Endothelial cell (in vitro differentiated cells): Measurements from ENCODE around the gene DRAXIN. TPM values are rescaled to one million over a fixed set of nuclear protein-coding genes. Genes with fewer than 3 reads are reported as not detected.

Experiments
- DNase-seq: peaks from one replicate; pipeline ENCODE4 v3.0.0; 2021; ENCODE audit warnings: low spot score
- H3K27ac Mint-ChIP-seq: one replicate; pipeline ENCODE4 v1.8.0; 2021; ENCODE audit warnings: mixed read lengths, inconsistent platforms; ENCODE audit not compliant: unreplicated experiment
- H3K27me3 Mint-ChIP-seq: one replicate; pipeline ENCODE4 v1.8.0; 2021; ENCODE audit warnings: mild to moderate bottlenecking, moderate library complexity, mixed read lengths, inconsistent platforms; ENCODE audit not compliant: unreplicated experiment
- H3K36me3 Mint-ChIP-seq: one replicate; pipeline ENCODE4 v1.8.0; 2021; ENCODE audit warnings: mild to moderate bottlenecking, low read depth, mixed read lengths, inconsistent platforms; ENCODE audit not compliant: unreplicated experiment
- H3K4me1 Mint-ChIP-seq: one replicate; pipeline ENCODE4 v1.8.0; 2021; ENCODE audit warnings: mild to moderate bottlenecking, mixed read lengths, inconsistent platforms; ENCODE audit not compliant: unreplicated experiment
- H3K4me3 Mint-ChIP-seq: one replicate; pipeline ENCODE4 v1.8.0; 2021; ENCODE audit warnings: mild to moderate bottlenecking, mixed read lengths, inconsistent platforms; ENCODE audit not compliant: unreplicated experiment
- H3K9me3 Mint-ChIP-seq: one replicate; pipeline ENCODE4 v1.8.0; 2021; ENCODE audit warnings: mixed read lengths, inconsistent platforms; ENCODE audit not compliant: unreplicated experiment
- CTCF ChIP-seq: fragments of 200-600 bp; sonication (generic); IDR thresholded peaks from one replicate; pipeline ENCODE4 v1.5.0; 2021; ENCODE audit warnings: antibody characterized with exemption; ENCODE audit not compliant: unreplicated experiment
- total RNA-seq: library from RNA; stranded (reverse); fragmentation: NEBNext Ultra II Directional; extraction: Animal tissue kit (Norgen Biotek cat#: 25700); gene quantifications from one replicate; pipeline ENCODE4 v1.2.1, GENCODE V29; 2021; ENCODE audit not compliant: unreplicated experiment

DRAXIN gene
- total RNA-seq, 1 donor from 2014 or later: 0.46 TPM

DNA sequence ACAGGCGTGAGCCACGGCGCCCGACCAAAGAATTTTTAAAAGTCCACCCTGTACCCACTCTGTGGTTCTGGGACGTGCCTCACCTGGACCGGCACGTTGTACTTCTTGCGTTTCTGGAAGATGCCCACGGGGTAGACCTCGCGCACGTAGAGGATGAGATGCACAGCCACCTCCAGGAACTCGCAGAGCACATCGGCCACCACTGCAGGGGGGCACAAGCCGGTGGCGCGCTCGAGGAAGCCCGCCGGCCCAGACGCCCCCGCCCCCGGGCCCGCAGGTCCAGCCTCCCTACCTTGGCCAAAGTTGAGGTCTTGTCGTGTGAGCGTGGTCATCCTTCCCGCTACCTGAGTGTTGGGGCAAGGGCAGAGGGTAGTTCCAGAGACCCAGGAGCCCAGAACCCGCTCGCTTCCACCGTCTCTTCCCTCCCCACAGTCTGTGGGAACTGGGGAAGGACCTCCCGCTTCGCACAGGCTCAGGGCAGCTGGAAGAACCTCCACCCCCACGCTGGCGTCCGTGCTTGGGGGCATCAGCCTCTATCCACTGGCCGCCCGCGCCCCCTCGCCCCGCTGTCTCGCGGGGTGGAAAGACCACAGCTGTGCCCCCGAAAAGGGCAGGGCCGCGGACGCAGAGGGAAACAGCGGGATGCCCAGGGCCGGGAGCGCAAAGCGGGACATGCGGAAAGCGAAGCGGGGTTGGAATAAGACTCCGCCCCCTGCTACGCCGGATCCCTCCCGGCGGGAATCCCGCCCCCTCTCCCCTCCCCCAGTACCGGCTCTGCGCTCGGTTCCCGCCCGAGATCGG lies 11.0 kb upstream of the DRAXIN start:
- peaks cover 2% of the 10 kb centered on the region for H3K4me1 Mint-ChIP-seq

GRCh38 chr1:11681071-11681771 lies 10.3 kb upstream of the DRAXIN start, which contains the start of gene MAD2L2:
Gene MAD2L2 (minus strand): TSS chr1:11681148. CDS start chr1:11680601, 547 bp downstream.
- H3K36me3 Mint-ChIP-seq: no peaks in the 10 kb centered on the region

More for the DNA sequence above, 11.0 kb upstream of the DRAXIN start:
- Mint-ChIP-seq H3K4me3 (peak overlapping the region; percentile 85), H3K27me3 (peaks cover 8% of the 10 kb centered on the region), H3K27ac (no peak overlapping the region), H3K36me3 (peaks cover 4% of the 10 kb centered on the region), H3K9me3 (no peaks in the 10 kb centered on the region)
- TF ChIP-seq CTCF: no peak
- DNase-seq: no peak

DNA sequence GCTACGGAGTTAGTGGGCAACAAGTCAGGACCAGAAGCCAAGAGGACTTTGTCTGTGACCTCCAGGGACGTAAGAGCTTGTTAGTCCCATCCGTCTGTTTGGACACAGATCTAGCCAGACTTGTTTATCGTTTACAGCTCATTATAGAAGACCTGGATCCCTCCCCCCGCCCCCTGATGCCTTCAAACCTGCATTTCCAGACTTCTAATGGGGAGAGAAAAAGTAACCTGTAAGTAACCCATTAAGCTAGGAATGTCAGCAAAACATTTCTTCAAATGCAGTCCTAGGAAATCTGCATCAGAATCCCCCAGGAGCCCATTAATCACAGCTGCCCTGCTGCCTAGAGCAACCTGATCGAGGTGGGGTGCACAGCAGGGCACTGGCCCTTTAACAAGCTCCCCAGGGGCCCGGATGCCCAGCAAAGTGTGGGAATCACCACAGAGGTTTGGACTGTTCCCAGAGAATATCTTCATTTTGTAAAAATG lies 9.2 kb upstream of the DRAXIN start:
- Mint-ChIP-seq H3K9me3 (no peaks in the 10 kb centered on the region), H3K4me3 (peak overlapping the region; percentile 64), H3K27me3 (peaks cover 8% of the 10 kb centered on the region), H3K27ac (no peak overlapping the region), H3K36me3 (no peaks in the 10 kb centered on the region), H3K4me1 (peaks cover 2% of the 10 kb centered on the region)
- DNase-seq: no peak
- TF ChIP-seq CTCF: no peak

More at GRCh38 chr1:11681071-11681771, 10.3 kb upstream of the DRAXIN start, which contains the start of gene MAD2L2:
- Mint-ChIP-seq H3K27ac (no peak within 1 kb of the TSS), H3K4me1 (peaks cover 2% of the 10 kb centered on the region), H3K9me3 (no peaks in the 10 kb centered on the region), H3K4me3 (peak within 1 kb of the TSS; percentile 94), H3K27me3 (peaks cover 8% of the 10 kb centered on the region)
- DNase-seq: peak; percentile 77
- no peak for TF ChIP-seq CTCF

GRCh38 chr1:11682799-11683198 lies 8.7 kb upstream of the DRAXIN start:
- DNase-seq: no peak
- H3K9me3 Mint-ChIP-seq: no peaks in the 10 kb centered on the region
- no peak overlapping the region for H3K27ac Mint-ChIP-seq
- TF ChIP-seq CTCF: no peak
- H3K4me3 Mint-ChIP-seq: no peak overlapping the region
- H3K4me1 Mint-ChIP-seq: peaks cover 2% of the 10 kb centered on the region
- H3K27me3 Mint-ChIP-seq: peaks cover 8% of the 10 kb centered on the region
- no peaks in the 10 kb centered on the region for H3K36me3 Mint-ChIP-seq

DNA sequence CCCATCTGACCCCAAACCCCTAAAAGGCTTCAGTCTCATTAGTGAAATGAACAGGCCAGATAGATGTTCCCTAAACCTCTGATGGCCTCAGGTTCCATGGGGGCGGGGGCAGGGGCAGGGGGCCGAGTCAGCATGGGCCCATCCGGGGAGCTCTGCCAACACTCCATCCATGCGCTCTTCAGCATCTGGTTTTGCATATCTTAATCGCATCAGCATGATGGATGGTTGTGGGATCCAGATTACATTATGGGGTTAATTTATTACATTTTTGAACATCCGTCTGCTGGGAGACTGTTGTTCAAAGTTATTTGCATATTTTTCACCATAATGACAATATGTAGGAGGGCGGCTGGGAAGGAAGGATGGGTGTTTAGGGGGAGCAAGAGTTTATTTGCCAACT lies 7.4 kb upstream of the DRAXIN start:
- H3K9me3 Mint-ChIP-seq: no peaks in the 10 kb centered on the region
- H3K4me3 Mint-ChIP-seq: no peak overlapping the region
- peaks cover 2% of the 10 kb centered on the region for H3K4me1 Mint-ChIP-seq
- no peak for DNase-seq
- no peak overlapping the region for H3K27ac Mint-ChIP-seq
- peaks cover 7% of the 10 kb centered on the region for H3K27me3 Mint-ChIP-seq
- no peaks in the 10 kb centered on the region for H3K36me3 Mint-ChIP-seq
- TF ChIP-seq CTCF: no peak
